HG02885 (cell line): ENCODE data around the gene ESYT2.

Experiments used
- ATAC-seq: cut with Tn5 transposase; IDR thresholded peaks from one replicate; pipeline ENCODE4 v1.9.1; 2021; ENCODE audit warnings: mild to moderate bottlenecking; ENCODE audit not compliant: unreplicated experiment, poor library complexity

ESYT2 gene

DNA sequence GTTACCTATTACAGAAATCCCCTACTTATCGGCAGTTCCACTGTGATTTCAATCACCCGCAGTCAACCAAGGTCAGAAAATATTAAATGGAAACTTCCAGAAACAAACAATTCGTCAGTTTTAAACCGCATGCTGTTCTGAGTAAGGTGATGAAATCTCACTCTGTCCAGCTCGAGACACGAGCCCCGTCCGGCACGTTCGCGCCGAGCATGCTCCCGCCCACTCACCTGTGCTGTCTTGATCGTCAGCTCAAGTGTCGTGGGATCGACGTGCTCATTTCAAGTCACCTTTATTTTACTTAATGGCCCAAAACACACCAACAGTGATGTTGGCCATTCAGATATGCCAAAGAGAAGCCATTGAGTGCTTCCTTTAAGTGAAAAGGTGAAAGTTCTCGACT is 21.2 kb downstream of the ESYT2 start:
- no peak for ATAC-seq

DNA sequence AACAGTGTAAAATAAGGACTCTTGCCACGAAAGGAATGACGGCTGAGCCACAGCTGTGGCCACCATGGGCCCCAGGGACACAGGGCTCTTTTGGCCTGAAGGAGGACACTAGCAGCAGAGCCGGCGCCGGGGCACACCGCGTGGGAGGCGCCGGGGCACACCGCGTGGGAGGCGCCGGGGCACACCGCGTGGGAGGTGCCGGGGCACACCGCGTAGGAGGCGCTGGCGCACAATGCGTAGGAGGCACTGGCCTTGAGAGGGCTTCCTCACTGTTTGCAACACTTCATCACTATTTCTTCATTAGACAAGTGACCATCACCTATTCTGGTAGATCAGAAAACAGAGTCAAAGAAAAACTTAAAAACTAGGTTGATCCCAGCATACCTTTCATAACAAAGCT is 23.4 kb downstream of the ESYT2 start:
- ATAC-seq, result no peak

DNA sequence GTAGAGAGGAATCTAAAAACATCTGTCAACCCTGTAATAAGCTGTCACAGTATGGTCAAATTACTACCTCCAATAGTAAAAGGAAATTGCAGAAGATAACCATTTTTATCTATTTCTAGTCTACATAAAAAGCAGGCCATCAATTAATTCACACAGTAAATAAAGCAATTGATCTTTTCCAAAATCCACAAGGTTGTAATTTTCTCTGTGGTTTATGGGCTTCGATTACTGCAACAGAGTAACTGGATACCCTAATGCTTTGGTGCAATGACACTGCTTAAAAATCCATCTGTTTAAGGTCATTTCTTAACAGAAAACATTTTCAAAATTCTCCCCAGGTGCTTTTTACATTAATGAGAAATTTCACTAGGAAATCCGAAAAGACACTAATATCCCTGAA is 23.9 kb downstream of the ESYT2 start:
- ATAC-seq, result no peak

GRCh38 chr7:158804335-158804734 is 25.0 kb downstream of the ESYT2 start:
- no peak for ATAC-seq

DNA sequence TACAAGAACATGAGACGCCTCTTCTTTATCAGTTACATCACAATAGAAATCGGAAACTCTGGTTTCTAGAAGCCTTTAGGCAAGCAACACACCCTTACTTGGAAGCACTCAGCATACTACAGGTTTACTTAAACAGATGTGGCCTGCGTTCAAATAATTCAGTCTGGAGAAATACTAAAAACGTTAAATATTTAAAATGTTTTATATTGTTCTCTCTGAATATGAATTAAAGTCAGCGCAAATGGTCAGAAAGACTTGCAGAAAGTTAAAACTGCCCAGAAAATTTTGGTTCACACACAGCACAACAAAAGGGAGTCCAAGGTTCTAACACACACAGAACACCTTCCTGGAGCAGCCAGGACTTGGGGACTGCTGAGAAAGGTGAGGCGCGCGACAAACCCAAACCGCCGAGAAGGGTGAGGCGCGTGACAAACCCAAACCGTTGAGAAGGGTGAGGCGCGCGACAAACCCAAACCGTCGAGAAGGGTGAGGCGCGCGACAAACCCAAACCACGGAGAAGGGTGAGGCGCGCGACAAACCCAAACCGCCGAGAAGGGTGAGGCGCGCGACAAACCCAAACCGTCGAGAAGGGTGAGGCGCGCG is 25.8 kb downstream of the ESYT2 start:
- ATAC-seq, result no peak

DNA sequence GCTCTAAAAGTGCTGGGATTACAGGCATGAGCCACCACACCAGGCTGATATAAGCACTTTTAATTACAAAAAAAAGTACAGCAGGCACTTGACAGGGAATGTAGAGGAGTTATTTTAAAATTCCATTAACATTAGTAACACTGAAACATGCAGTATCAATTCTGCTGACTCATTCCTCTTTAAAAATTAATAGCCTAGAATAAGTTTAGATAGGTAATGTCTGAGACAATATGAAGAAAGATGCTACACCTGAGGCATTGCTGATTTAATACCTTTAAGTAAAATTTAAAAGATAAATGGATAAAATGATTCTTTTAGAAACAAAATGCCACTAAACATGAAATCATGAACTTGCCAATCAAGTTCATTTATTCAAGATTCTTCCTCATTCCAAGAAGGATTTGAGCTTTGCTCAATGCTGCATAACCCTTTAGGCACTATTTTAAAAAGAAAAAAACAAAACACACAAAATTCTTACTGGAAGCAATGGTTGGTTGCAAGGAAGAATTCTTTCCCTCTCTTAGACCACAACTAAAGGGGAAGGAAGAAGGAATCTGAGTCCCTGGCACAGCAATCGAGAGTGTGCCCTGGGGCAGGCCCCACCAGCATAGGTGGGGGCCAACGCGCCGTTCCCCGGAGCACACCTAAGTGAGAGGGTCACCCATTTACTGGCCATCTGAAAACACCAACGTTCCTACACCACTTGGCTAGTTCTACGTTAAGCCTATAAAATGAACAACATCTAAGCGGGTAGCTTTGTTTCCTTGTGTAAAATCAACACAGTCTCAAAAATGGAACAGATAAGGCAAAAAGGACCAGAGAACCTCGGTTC is 26.6 kb downstream of the ESYT2 start:
- no peak for ATAC-seq

- no peak for ATAC-seq
These were observed 30.6 kb downstream of the ESYT2 start for GRCh38 chr7:158798741-158799140.

DNA sequence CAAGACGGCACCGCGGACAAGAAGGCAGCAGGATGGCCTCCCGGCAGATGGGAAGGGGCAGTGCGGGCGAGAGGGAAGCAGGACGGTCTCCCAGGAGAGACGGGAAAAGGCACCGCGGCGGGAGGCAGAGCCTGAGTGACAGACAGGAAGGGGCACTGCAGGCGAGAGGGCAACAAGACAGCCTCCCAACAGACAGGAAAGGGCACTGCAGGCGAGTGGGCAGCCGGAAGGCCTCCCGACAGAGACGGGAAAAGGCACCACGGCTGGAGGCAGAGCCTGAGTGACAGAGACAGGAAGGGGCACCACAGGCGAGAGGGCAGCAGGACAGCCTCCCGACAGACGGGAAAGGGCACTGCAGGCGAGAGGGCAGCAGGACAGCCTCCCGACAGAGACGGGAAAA is 32.6 kb downstream of the ESYT2 start:
- no peak for ATAC-seq

DNA sequence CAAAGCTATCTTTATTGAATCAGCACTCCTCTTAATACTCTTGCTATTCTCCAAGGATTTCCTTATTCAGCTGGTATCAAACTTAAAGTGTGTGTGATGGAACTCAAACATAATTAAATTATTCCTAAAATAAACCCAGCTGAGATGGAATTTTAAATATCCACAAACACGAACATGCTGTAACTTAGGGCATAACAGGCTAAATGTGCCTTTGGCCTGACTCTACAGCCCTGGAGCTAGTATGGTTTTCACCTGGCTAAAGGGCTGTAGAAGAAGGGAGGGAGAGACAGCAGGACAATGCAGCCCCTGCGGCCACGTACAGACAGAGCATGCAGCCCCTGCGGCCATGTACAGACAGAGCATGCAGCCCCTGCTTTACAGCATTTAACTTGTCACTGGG is 34.0 kb downstream of the ESYT2 start:
- ATAC-seq, result no peak

DNA sequence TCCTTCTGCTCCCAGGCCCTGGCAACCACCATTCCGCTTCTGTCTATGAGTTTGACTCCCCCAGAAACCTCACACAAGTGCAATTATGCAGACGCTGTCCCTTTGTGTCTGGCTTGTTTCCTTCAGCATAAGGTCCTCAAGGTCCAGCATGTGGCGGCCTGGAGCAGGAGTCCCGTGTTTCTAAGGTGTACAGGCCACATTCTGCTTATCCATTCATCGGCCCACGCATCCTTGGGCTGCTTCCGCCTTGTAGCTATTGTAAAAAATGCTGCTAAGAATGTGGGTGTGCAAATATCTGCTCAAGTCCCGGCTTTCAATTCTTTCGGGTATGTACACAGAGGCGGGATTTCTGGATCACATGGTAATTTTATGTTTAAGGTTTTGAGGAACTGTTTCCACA is 38.2 kb downstream of the ESYT2 start:
- no peak for ATAC-seq

DNA sequence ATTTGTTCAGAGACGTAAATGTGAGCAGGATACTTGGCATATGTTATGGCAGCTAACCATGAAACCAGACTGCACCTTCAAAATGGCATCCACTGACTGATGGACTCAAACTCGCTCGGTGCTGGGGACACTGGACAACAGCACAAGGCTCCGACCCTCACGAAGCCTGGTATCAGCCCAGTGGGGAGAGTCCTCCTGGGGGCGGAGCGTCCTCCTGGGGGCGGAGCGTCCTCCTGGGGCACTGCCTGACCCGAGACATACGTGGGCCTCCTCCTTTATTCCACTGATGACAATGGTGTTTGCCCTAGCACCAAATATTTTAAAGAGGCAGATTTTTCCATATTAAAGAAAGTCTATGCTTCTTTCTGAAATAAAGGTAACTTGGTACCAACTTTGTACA is 39.5 kb downstream of the ESYT2 start:
- no peak for ATAC-seq

- no peak for ATAC-seq
These were observed 42.4 kb downstream of the ESYT2 start for GRCh38 chr7:158786898-158787297.

DNA sequence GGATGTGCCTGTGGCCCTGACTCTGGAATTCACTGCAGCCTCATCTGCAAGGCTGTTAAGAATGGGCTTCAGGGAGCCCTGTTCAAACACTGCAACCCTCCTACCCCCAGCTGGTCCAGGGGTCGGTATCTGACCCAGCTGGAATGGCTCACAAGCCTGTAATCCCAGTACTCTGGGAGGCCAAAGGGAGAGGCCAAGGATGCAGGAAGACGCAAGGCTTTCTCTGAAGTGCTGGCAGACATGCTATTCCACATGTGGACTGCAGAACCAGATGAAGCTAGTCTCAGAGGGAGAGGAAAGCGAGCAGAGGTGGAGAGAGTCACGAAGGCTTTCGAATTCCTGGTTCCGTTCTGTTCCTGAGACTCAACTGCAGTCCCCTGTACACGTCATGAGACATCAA is 45.0 kb downstream of the ESYT2 start:
- ATAC-seq, result no peak

GRCh38 chr7:158783595-158783994 is 45.7 kb downstream of the ESYT2 start:
- no peak for ATAC-seq

- no peak for ATAC-seq
These were observed 46.4 kb downstream of the ESYT2 start for GRCh38 chr7:158782761-158783401.

- no peak for ATAC-seq
These were observed 47.2 kb downstream of the ESYT2 start for GRCh38 chr7:158781974-158782664.

DNA sequence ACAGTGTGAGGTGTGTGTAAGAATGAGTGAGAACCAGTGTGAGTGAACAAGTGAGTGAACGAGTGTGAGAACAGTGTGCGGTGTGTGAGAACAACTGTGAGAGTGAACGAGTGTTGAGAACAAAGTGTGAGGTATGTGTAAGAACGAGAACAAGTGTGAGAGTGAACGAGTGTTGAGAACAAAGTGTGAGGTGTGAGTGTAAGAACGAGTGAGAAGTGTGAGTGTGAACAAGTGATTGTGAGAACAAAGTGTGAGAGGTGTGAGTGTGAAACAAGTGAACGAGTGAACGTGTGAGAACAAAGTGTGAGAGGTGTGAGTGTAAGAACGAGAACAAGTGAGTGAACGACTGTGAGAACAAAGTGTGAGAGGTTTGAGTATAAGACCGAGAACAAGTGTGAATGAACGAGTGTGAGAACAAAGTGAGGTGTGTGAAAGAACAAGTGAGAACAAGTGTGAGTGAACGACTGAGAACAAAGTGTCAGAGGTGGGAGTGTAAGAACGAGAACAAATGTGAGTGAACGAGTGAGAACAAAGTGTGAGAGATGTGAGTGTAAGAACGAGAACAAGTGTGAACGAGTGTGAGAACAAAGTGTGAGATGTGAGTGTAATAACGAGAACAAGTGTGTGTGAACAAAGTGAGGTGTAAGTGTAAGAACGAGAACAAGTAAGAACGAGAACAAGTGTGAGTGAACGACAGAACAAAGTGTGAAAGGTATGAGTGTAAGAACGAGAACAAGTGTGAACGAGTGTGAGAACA is 47.9 kb downstream of the ESYT2 start:
- ATAC-seq, result no peak

DNA sequence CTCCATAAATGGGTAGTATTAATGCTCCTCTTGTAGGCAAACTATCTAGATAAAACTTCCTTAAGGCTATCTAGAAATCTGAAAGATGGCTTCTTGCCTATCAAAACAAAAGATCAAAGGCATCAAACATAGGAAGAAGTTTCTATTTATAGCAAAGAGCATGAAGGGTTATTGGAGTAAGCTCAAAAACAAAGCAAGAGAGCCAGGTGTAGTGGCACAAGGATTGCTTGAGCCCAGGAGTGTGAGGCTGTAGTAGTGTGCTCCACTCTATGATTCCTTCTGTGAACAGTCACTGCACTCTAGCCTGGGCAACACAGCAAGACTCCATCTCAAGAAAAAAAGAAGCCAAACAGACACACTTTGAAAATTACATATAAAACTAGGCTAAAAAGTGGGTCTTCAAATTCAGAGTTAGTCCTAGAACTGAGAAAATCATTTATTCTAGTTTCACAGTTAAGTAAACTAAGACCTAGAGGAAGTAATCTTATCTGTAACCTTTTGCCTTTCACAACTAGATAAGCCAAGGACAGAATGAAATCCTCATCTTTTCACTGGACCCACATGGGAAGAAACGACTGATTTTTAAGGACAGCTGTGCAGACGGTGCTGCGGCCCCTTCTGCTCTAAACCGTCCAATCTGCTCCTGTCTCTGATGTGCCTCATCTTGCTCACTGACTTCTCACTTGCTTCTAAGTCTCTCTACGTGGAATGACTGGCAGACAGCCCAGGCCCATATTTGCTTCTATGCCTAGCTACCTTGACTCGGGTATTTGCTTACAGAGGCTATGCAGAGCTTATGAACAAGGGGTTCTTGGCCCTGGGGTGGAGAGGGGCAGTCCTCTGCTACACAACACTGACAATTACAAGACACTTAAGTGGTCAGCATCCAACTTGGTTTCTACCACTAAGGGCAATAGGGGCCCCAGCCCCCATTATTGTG is 50.0 kb downstream of the ESYT2 start:
- ATAC-seq, result no peak

- no peak for ATAC-seq
These were observed 50.8 kb downstream of the ESYT2 start for GRCh38 chr7:158778471-158778870.
